Measurements from ENCODE around the gene ATP6V1G3.

GRCh38 chr1:198529414-198529813 is 11.1 kb downstream of the ATP6V1G3 start:
- TF ChIP-seq CTCF (IDR thresholded peaks at IDR 0.05) (no peak), POLR2A (IDR thresholded peaks at IDR 0.05) (no peak)

All from body of pancreas (tissue), 4 donors.